ENCODE results near the gene KLF17.
A peak's percentile ranks its signal among the peaks of the same experiment; 100 is the strongest.

The KLF17 gene

GRCh38 chr1:44105810-44106209, 12.8 kb upstream of the KLF17 start:
- in situ Hi-C loops (cut with HindIII; ENCODE audit: low sequenced_read_pairs): no loop called here
- no peak overlapping the region for H3K4me3 ChIP-seq (ENCODE audit: low read depth, low read length)
- no peak for DNase-seq (ENCODE audit: low read depth, low spot score)
- TF ChIP-seq, protein P1, sequence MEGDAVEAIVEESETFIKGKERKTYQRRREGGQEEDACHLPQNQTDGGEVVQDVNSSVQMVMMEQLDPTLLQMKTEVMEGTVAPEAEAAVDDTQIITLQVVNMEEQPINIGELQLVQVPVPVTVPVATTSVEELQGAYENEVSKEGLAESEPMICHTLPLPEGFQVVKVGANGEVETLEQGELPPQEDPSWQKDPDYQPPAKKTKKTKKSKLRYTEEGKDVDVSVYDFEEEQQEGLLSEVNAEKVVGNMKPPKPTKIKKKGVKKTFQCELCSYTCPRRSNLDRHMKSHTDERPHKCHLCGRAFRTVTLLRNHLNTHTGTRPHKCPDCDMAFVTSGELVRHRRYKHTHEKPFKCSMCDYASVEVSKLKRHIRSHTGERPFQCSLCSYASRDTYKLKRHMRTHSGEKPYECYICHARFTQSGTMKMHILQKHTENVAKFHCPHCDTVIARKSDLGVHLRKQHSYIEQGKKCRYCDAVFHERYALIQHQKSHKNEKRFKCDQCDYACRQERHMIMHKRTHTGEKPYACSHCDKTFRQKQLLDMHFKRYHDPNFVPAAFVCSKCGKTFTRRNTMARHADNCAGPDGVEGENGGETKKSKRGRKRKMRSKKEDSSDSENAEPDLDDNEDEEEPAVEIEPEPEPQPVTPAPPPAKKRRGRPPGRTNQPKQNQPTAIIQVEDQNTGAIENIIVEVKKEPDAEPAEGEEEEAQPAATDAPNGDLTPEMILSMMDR (IDR thresholded peaks at IDR 0.05; ENCODE audit: low read depth, low read length): no peak

DNA sequence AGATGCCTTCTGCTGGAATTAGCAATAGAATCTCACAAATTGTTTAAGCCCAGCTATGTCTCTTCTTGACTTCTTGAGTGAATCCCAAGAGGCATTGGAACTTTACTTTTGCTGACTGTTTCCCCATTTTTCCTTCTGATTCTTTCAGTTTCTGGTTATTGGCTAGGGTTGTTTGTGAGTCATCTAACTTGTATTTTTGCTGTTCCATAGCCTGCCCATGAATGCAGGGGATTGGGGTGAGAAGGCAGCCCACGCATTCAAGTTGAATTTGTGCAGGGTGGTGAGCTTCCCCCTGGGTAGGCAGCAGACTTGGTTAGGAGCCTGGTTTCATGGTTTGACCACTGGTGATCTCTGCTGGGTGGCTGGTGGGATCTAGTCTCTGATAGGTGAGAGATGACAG, 10.4 kb upstream of the KLF17 start:
- peak; percentile 51 for DNase-seq (ENCODE audit: low read depth, low spot score)
- H3K4me3 ChIP-seq (ENCODE audit: low read depth, low read length): no peak overlapping the region
- in situ Hi-C loops (cut with HindIII; ENCODE audit: low sequenced_read_pairs): no loop called here
- TF ChIP-seq, protein P1 (IDR thresholded peaks at IDR 0.05; ENCODE audit: low read depth, low read length): no peak

DNA sequence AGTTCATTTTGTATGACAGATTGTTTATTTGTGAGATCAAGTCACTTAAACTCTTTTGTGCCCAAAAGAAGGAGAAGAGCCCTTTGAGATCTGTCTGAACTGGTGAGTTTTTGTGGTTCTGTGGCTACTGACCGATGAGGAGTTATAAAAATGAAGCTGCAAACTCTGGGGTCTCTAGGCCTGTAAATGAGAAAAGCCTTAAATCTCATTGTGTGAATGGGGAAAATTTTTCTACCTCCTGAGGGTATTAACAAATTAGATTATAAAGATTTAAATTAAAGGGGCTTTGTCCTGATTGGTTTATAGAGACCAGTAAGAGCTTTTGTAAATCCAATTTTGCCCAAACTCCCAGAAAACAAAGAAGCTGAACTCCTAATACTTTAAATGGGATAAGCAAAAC, 9.7 kb upstream of the KLF17 start:
- TF ChIP-seq, protein P1 (IDR thresholded peaks at IDR 0.05; ENCODE audit: low read depth, low read length): no peak
- DNase-seq (ENCODE audit: low read depth, low spot score): no peak
- in situ Hi-C loops (cut with HindIII; ENCODE audit: low sequenced_read_pairs): no loop called here
- no peak overlapping the region for H3K4me3 ChIP-seq (ENCODE audit: low read depth, low read length)

DNA sequence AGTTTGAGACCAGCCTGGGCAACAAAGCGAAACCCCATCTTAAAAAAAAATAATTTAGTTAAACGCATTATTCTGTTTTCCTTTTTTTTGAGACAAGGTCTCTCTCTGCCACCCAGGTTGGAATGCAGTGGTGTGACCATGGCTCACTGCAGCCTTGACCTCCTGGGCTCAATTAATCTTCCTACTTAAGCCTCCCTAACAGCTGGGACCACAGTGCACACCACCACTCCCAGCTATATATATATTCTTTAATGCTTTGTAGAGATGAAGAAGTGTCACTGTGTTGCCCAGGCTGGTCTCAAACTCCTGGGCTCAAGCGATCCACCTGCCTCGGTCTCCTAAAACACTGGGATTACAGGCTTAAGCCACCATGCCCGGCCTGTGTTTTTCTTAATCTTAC, 7.7 kb upstream of the KLF17 start:
- in situ Hi-C loops (cut with HindIII; ENCODE audit: low sequenced_read_pairs): no loop called here
- TF ChIP-seq, protein P1 (IDR thresholded peaks at IDR 0.05; ENCODE audit: low read depth, low read length): no peak
- no peak for DNase-seq (ENCODE audit: low read depth, low spot score)
- H3K4me3 ChIP-seq (ENCODE audit: low read depth, low read length): no peak overlapping the region

- TF ChIP-seq, protein P1 (IDR thresholded peaks at IDR 0.05; ENCODE audit: low read depth, low read length): no peak
- no peak overlapping the region for H3K4me3 ChIP-seq (ENCODE audit: low read depth, low read length)
- in situ Hi-C loops (cut with HindIII; ENCODE audit: low sequenced_read_pairs): no loop called here
- DNase-seq (ENCODE audit: low read depth, low spot score): no peak
These were observed 6.8 kb upstream of the KLF17 start for GRCh38 chr1:44111861-44112260.

- H3K4me3 ChIP-seq (ENCODE audit: low read depth, low read length): no peak overlapping the region
- no peak for DNase-seq (ENCODE audit: low read depth, low spot score)
- in situ Hi-C loops (cut with HindIII; ENCODE audit: low sequenced_read_pairs): no loop called here
- TF ChIP-seq, protein P1 (IDR thresholded peaks at IDR 0.05; ENCODE audit: low read depth, low read length): no peak
These were observed 6.1 kb upstream of the KLF17 start for GRCh38 chr1:44112486-44112885.

DNA sequence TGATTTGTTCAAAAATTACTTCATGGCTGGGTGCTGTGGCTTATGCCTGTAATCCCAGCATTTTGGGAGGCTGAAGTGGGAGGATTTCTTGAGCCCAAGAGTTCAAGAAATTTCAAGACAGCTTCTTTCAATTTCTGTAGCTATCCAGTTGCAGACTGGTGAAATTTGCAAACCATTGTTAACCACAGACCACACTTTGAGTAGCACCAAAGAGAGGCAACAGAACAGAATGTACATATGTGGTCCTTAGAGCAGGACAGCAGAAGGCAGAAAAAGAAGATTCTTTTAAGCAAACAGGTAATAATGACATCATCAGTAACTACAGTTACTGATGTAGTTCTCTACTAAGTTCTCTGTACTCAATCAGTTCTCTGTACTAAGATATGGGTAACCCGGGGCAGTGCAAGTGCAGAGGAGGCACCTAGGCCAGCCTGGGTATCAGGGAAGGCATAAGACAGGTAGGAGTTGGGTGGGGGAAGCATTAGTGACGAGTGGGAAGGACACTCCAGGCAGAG, 5.5 kb upstream of the KLF17 start:
- no peak overlapping the region for H3K4me3 ChIP-seq (ENCODE audit: low read depth, low read length)
- no peak for DNase-seq (ENCODE audit: low read depth, low spot score)
- in situ Hi-C loops (cut with HindIII; ENCODE audit: low sequenced_read_pairs): no loop called here
- TF ChIP-seq, protein P1 (IDR thresholded peaks at IDR 0.05; ENCODE audit: low read depth, low read length): no peak

Data from astrocyte of the spinal cord (primary cell).